Activated CD4-positive, CD25-positive, alpha-beta regulatory T cell treated with anti-CD3 and anti-CD28 coated beads, Interleukin-2, amount 50 U/mL, for 24 hours (primary cell): ENCODE data around the gene SAT2.
A peak's percentile ranks its signal among the peaks of the same experiment; 100 is the strongest.

Source experiments
- ATAC-seq, 2 donors: fragments of 150-1000 bp; cut with Tn5 transposase; one replicate each; pipeline ENCODE4 v1.10.0; 2021; ENCODE audit warnings: mild to moderate bottlenecking in 1 of 2, moderate library complexity in 1 of 2

The SAT2 gene

DNA sequence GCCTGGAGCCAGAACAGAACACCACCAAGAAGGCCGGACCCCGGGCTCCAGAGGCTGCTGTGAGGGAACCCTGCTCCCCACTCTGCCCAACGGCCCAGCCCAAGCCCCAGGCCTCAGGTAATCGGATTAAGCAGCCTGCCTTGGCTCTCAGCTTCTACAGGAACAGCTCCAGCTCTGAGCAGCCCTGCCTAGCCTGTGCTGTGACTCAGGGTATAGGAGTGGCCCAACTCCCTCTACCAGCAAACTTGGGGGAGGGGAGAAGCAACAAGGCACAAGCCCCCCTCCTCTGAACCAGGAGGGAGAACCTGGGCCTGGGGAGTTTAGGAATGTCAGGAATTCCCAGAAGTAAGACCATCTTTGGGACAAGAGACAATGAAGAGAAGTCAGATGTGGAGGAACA lies 36.9 kb downstream of the SAT2 start:
- ATAC-seq, result no peak

DNA sequence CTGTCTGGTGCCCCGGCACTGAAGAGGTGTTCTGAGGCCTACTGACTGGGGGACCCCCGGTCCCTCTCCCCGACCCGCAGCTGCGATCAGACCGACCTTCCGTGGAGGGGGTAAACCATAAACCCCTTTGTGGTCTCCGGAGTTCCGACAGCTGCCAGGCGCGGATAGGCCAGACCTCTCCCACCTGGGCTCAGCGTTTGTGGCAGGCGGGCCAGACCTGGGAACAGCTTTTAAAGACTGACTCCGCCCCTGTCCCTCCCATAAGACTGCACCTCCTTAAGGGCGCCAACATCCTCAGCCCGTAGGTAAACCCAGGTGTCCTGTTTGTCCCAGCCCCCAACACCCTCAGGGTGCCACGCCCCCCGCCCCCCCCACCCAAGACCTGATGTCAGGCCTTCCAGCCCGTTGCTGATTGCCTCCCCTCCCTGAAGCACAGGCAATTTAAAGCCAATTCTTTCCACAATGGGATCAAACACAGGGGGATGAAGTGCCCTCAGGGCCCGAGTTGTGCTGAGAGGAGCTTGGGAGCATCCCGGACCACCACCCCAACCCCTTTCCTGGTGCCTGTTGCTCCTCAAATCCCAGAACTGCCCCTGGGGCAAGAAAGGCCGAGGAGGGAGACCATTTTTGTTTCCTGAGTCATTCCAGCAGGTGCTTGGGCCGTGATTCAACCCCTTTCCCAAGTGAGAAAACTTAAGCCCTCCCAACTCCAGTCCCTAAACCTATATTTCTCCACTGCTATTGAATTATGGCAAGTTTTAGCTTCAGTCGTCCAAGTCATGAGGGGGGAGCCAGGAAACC lies 37.5 kb downstream of the SAT2 start, which contains the start of gene SOX15:
Gene SOX15, minus strand, starts transcription at position 204 of the 801 bp plus-strand sequence. CDS start 418 bp downstream, outside the sequence.
- no peak for ATAC-seq

DNA sequence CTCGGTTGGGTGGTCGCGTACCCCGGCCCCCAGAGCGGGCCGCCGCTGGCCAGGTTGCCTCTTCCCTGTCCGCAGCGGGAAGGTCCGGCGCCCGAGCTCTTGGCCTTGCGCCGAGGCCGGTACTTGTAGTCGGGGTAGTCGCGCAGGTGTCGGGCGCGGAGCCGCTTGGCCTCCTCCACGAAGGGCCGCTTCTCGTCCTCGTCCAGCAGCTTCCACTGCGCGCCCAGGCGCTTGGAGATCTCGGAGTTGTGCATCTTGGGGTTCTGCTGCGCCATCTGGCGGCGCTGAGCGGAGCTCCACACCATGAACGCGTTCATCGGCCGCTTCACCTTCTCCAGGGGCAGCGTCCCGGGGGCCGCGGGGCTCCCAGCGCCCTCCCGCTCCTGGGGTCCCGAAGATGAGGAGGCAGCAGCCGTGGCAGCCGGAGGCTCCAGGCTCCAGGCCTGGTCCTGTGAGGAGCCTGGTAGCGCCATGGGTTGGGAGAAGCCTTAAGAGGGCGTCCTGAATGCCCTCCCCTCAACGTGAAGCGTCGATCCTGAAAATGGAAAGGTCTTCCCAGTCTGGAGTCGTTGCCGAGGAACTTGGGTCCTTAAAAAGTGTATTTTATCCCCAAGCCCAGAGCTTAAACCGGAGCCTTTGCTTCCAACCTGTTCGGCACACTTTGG lies 38.3 kb downstream of the SAT2 start:
- peak; percentile 75 to 76 for ATAC-seq

DNA sequence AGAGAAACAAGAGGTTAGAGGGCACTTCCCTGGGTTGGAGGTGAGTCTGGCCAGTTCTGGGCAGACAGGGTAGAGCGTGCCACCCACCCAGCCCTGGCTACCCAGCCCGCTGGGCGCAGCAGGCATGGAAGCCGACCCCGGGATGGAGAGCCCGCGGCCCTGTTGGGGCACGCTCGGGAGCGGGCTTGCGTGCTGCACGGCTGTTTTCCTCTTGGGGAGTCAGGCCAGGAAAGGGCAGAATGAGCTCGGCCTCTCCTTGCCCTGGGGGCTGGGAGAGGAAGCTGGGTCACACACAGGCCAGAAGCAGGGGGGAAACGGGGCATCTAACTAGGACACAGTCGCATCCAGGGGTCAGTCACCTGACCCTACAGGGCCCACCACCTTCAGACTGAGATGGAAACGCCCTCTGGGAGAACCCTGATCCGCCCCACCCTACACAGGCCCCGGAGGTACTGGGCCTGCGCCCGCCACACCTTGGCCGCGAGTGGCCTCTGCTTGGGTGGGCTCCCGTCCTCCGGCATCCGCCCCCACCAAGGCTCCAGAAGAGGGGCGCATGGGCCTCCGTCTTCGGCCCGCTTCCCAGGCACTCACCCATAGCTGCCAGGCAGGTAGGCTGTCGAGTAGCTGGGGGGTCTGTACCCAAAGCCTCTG lies 38.9 kb downstream of the SAT2 start:
- no peak for ATAC-seq

DNA sequence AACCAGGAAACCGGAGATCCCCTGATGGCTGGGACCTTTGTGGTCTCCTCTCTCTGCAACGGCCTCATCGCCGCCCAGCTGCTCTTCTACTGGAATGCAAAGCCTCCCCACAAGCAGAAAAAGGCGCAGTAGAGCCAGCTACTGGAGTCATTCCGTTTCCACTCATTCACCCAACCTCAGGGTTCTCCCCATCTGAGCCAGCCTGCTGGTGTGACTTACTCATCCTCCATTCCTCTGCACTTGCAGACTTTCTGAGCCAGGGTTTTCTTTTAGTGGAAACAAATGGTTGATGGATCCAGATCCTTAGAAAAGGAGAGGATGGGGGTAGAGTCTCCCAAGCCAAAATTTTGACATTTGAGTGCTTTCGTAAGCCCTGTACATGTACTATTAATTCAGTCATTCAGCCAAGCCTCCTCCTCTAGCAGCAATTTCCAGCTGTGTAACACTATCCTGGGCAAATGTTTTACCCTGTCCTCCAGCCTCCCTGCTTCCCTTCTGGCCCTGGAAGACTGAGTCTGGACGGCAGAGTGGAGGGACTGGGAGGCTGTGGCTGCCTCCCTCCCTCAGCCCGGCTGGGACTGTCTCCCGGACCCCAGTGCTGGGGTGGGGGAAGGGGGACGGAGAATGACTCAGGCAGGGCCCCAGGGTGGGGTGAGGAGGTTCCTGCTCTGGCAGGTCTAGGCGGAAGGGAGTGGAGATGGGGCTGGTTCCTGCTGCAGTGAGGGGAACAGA lies 40.0 kb downstream of the SAT2 start:
- ATAC-seq, result no peak

DNA sequence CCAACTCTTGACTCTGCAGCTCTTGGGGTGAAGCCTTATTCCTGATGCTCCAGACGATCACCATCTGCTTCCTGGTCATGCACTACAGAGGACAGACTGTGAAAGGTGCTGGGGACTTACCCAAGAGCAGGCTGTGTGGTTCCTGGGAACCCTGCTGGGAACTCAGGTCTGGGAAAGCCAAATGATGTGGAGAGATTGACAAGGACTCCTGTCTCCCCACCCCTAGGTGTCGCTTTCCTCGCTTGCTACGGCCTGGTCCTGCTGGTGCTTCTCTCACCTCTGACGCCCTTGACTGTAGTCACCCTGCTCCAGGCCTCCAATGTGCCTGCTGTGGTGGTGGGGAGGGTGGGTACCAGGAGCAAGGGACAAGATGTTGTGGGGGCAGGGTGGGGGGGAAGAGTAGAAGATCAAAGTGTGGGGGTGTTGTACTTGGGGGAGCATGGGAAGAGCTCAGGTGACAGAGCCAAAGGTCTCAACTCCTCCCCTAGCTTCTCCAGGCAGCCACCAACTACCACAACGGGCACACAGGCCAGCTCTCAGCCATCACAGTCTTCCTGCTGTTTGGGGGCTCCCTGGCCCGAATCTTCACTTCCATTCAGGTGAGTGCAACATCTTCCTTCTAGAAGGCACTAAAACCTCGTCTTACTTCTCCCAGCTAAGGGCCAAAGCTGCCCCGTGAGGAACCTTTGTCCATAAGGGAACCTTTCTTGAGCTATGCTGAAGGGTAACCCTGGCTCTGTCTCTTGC lies 40.8 kb downstream of the SAT2 start:
- ATAC-seq, result no peak

DNA sequence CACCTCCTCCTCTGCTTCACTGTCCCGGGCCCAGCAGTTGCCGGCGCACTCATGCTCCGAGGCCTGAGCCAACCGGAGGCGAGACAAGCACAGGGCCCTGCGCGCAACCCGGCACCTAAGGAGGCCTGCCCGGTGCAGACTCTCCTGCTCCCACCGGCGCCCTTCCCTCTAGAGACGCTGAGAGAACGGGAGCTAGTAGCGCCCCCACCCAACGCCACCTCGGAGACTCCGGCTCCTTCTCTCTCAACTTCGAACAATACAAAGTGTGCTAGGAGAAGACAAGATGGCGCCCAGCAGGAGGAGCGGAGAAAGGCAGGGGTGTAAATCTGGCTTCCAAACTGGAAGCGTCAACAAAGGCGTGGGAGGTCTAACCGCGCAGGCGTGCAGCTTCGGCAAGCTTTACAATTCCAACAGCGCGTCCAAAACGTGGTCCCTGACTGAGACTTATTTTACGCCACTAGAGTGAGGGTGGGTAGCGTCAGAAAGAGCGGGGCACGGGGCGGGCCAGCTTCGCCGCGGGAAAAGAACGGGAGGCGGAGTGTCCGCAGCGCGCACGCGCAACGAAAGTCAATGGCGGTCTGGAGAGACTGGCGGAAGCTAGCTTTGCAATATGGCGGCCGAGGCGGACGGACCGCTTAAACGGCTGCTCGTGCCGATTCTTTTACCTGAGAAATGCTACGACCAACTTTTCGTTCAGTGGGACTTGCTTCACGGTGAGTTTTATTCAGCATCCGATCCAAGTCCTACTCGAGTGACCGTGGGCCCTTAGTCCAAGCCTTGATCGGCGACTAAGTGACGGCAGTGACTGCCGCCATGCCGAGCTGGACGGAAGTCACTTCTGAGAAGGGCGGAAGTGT lies 44.1 kb downstream of the SAT2 start, which contains the start of gene MPDU1:
Gene MPDU1, plus strand, starts transcription at position 600 of the 857 bp plus-strand sequence. Its CDS starts 11 bp downstream, at position 611.
- peak; percentile 71 for ATAC-seq

DNA sequence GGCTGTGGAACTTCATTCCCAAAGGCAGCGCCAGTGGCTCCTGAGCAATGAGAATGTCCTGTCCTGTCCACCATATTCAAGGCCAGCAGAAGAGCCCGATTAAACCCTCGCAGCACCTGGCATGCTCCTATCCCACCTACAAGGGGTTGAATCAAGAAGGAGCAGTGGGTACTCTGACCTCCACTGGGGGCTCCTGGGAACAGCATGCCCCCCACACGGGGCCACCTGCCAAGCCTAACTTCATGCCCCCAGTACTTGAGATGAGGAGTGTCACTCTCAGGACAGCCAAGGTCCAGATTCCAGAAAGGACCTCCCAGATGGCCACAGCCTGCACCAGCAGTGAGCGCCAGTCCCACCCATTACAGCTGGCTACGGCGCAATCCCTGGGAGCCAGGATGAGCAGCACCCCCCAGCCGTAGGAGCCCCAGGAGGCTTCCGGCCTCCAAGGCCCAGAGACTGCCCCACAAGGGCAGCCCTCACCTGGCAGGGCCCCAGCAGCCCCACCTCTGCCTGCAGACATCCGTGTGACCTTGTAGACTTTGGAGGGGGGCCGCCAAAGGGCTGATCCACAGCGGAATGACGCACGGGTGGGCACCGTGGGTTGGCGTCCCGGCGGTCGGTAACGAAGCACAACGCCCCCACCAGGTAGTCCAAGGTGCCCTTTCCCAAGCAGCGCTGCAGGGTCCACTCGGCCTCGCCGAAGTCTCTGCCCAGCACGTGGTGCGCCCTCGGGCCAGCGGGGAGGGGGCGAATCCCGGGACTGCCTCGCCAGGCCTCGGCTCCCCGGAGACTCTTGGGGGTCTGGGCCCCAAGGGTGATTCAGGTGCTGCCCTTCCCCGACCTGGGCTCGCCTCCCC lies 45.0 kb downstream of the SAT2 start:
- ATAC-seq, result no peak

DNA sequence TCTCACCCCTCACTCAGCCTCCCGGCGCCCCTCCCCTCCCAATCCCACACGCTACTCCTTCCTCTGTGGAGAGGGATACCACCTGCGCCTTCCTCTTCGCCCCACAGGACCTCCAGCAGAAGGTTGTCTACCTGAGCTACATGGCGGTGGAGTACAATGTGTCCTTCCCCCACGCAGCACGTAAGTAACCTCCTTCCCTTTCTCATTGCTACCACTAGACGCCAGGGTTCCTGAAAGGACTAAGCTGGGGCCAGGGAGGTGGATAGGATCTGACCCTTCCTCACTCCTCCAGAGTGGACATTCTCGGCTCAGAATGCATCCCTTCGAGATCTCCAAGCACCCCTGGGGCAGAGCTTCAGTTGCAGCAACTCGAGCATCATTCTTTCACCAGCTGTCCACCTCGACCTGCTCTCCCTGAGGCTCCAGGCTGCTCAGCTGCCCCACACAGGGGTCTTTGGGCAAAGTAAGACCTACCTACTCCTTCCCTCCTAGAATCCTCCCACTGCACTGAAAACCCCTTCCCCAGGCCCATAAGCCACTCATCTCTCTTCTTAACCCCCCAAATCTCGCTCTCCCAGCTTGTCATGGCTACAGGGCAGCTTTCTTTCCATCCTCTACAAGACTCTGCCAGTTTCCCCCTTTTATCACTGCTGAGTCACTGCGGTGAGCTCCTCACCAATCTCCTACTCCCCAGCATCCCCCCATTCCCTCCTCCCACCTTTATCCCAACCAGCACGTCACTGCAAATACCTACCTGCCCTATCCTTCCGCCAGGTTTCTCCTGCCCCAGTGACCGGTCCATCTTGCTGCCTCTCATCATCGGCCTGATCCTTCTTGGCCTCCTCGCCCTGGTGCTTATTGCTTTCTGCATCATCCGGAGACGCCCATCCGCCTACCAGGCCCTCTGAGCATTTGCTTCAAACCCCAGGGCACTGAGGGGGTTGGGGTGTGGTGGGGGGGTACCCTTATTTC lies 46.7 kb downstream of the SAT2 start:
- no peak for ATAC-seq

DNA sequence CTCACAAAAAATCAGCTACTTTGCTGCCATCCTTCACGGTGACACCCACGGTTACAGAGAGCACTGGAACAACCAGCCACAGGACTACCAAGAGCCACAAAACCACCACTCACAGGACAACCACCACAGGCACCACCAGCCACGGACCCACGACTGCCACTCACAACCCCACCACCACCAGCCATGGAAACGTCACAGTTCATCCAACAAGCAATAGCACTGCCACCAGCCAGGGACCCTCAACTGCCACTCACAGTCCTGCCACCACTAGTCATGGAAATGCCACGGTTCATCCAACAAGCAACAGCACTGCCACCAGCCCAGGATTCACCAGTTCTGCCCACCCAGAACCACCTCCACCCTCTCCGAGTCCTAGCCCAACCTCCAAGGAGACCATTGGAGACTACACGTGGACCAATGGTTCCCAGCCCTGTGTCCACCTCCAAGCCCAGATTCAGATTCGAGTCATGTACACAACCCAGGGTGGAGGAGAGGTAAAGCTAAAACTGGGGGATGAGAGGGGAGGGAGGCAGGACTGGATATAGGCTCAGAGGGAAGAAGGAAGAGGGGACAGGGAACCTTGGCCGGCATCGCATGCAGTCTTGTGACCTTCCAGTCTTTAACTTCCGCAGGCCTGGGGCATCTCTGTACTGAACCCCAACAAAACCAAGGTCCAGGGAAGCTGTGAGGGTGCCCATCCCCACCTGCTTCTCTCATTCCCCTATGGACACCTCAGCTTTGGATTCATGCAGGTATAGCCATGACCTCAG lies 47.6 kb downstream of the SAT2 start:
- ATAC-seq, result no peak

DNA sequence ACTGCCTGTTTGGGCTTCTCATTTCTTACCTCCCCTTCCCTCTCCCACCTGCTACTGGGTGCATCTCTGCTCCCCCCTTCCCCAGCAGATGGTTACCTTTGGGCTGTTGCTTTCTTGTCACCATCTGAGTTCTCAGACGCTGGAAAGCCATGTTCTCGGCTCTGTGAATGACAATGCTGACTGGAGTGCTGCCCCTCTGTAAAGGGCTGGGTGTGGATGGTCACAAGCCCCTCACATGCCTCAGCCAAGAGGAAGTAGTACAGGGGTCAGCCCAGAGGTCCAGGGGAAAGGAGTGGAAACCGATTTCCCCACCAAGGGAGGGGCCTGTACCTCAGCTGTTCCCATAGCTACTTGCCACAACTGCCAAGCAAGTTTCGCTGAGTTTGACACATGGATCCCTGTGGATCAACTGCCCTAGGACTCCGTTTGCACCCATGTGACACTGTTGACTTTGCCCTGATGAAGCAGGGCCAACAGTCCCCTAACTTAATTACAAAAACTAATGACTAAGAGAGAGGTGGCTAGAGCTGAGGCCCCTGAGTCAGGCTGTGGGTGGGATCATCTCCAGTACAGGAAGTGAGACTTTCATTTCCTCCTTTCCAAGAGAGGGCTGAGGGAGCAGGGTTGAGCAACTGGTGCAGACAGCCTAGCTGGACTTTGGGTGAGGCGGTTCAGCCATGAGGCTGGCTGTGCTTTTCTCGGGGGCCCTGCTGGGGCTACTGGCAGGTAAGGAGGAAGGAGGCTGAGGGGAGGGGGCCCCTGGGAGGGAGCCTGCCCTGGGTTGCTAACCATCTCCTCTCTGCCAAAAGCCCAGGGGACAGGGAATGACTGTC lies 48.4 kb downstream of the SAT2 start, which contains the start of gene CD68:
Gene CD68, plus strand, starts transcription at position 638 of the 833 bp plus-strand sequence. Its CDS starts 40 bp downstream, at position 678.
- peak; percentile 75 to 76 for ATAC-seq

DNA sequence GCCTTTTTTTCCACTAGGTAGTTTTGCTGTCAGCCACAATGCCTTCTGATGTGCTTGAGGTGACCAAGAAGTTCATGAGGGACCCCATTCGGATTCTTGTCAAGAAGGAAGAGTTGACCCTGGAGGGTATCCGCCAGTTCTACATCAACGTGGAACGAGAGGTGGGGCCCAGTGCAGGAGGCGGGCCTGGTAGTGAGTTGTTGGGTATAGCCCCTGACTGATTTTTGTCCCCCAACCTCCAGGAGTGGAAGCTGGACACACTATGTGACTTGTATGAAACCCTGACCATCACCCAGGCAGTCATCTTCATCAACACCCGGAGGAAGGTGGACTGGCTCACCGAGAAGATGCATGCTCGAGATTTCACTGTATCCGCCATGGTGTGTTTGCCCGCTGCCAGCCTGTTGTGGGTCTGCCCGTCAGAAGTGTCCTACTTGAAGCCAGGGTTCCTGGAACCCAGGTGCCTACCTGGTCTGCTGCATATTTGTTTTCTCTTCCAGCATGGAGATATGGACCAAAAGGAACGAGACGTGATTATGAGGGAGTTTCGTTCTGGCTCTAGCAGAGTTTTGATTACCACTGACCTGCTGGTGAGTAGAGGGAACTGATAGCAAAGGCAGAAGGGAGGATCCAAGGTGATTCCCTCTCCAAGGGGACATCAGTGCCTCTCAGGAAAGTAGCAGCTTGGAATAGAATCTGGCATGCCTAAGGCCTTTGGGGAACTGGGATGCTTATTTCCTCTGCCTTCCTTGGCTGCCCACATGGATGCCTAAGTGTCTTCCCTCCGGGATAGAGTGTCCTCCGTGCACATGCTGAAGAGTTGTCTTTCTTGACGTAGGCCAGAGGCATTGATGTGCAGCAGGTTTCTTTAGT lies 50.1 kb downstream of the SAT2 start:
- ATAC-seq, result no peak

DNA sequence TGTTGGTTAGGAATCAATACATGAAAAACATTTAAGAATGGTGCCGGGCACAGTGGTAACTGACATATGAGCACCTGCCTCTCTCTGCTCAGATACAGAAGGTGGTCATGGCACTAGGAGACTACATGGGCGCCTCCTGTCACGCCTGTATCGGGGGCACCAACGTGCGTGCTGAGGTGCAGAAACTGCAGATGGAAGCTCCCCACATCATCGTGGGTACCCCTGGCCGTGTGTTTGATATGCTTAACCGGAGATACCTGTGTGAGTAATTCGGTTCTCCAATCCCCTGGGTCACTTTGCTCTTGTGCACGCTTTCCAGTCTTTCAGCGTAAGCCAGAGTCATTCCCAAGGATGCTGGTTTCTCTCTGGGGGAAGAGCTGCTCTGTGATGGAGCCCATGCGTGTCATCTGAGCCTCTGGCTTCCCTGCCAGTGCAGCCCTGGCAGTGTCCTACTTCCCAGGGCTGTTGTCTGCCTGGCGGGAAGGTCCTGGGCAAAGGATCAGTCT lies 51.1 kb downstream of the SAT2 start:
- ATAC-seq, result no peak
